K562 (cell line): ENCODE measurements around the gene POLD1. TPM values are rescaled to one million over a fixed set of nuclear protein-coding genes. Genes with fewer than 3 reads are reported as not detected.

ENCODE experiments used
- ATAC-seq: fragments of 200-7000 bp; cut with Tn5 transposase; 3 replicates; pipeline ENCODE4 v1.9.1; 2020; ENCODE audit warnings: moderate library complexity
- BruUV-seq: library from RNA; stranded (reverse); fragments of 400-500 nt; replicated peaks from 2 replicates; lab custom pipeline; 2021; lab: Mats Ljungman, UMichigan
- CTCF ChIA-PET: fragments of 300-600 bp; formaldehyde crosslinking; extraction: SDS; loops from one replicate; lab custom pipeline; 2021; ENCODE audit warnings: low intra/inter-chr PET ratio; lab: Yijun Ruan, JAX
- POLR2A ChIA-PET: fragments of 300-600, 350-650 bp; sonication (Branson Sonifier 250); formaldehyde crosslinking; extraction: SDS; loops from one replicate; lab custom pipeline; 2021; ENCODE audit warnings: antibody characterized with exemption, inconsistent platforms; lab: Yijun Ruan, JAX
- DNase-seq, 4 experiments: peaks; one replicate each; pipeline versions ENCODE4 v3.0.0 to v3.0.0-alpha.2; 2011 to 2018; ENCODE audit warnings: low spot score in 3 of 4, mixed read lengths in 3 of 4; ENCODE audit errors: extremely low read depth in 1 of 4
- FAIRE-seq: peaks from 2 replicates; lab custom pipeline; 2011; peaks lifted over from hg19 to GRCh38; lab: Jason Lieb, UNC
- H2AFZ ChIP-seq: 2 replicates; pipeline ENCODE4 v1.6.0; 2011; ENCODE audit warnings: low read depth, low read length, control low read depth, inconsistent platforms
- H3K27ac ChIP-seq: fragments of 200-600 bp; 3 replicates; pipeline ENCODE4 v1.8.0; 2011; ENCODE audit warnings: low read depth, mild to moderate bottlenecking, control low read depth, inconsistent platforms, low read length, moderate library complexity, mixed read lengths; ENCODE audit errors: extremely low read depth
- H3K27me3 ChIP-seq, 2 experiments: fragments of 300-600 bp in 1 of 2; 2 replicates in 1 of 2; 3 replicates in 1 of 2; pipeline versions ENCODE4 v1.6.0 to v1.8.0; 2011; ENCODE audit warnings: inconsistent platforms in 2 of 2, low read length in 2 of 2, mild to moderate bottlenecking in 1 of 2, mixed read lengths in 1 of 2, moderate library complexity in 1 of 2; ENCODE audit not compliant: control insufficient read depth in 2 of 2, insufficient read depth in 2 of 2
- H3K36me3 ChIP-seq: fragments of 300-600 bp; 3 replicates; pipeline ENCODE4 v1.8.0; 2011; ENCODE audit warnings: mild to moderate bottlenecking, low read length, inconsistent platforms; ENCODE audit not compliant: control insufficient read depth, insufficient read depth
- H3K4me1 ChIP-seq, 2 experiments: fragments of 200-600 bp in 1 of 2; replicated peaks in 1 of 2; 2 replicates in 1 of 2; 3 replicates in 1 of 2; pipeline versions ENCODE4 v1.5.1 to v1.8.0; 2011; ENCODE audit warnings: inconsistent platforms in 2 of 2, low read length in 2 of 2, mild to moderate bottlenecking in 1 of 2, mixed read lengths in 1 of 2, moderate library complexity in 1 of 2; ENCODE audit not compliant: control insufficient read depth in 2 of 2, insufficient read depth in 2 of 2
- H3K4me2 ChIP-seq: 2 replicates; pipeline ENCODE4 v1.6.1; 2011; ENCODE audit warnings: low read length, control low read depth, inconsistent platforms, mixed read lengths; ENCODE audit not compliant: insufficient read depth
- H3K4me3 ChIP-seq: fragments of 200-600 bp; sonication (generic), shearing (Covaris generic); 2 replicates; pipeline ENCODE4 v1.5.1; 2016; ENCODE audit warnings: control low read depth, inconsistent platforms
- H3K79me2 ChIP-seq: fragments of 200-600 bp; 3 replicates; pipeline ENCODE4 v1.8.0; 2011; ENCODE audit warnings: low read length, inconsistent platforms; ENCODE audit not compliant: control insufficient read depth, insufficient read depth
- H3K9ac ChIP-seq, 2 experiments: 2 replicates each; pipeline versions ENCODE4 v1.6.0 to v1.6.1; 2011; ENCODE audit warnings: low read depth in 2 of 2, low read length in 2 of 2, control low read depth in 1 of 2, inconsistent platforms in 1 of 2, mild to moderate bottlenecking in 1 of 2, mixed read lengths in 1 of 2; ENCODE audit not compliant: insufficient read depth in 1 of 2
- H3K9me1 ChIP-seq: one replicate; pipeline ENCODE4 v1.6.0; 2011; ENCODE audit warnings: inconsistent platforms, mild to moderate bottlenecking, low read length, moderate library complexity; ENCODE audit not compliant: control insufficient read depth, insufficient read depth
- H3K9me3 ChIP-seq: replicated peaks from 2 replicates; pipeline ENCODE4 v1.5.1; 2011; ENCODE audit warnings: low read depth, low read length, inconsistent platforms; ENCODE audit not compliant: control insufficient read depth, insufficient read depth
- H4K20me1 ChIP-seq: replicated peaks from 2 replicates; pipeline ENCODE4 v1.6.1; 2011; ENCODE audit warnings: low read length, inconsistent platforms, mixed read lengths; ENCODE audit not compliant: control insufficient read depth, insufficient read depth
- CBX8 ChIP-seq: fragments of 200-600 bp; sonication (generic); IDR thresholded peaks from 2 replicates; pipeline ENCODE4 v1.6.1; 2012; ENCODE audit warnings: borderline replicate concordance, mixed run types, low read depth, mild to moderate bottlenecking, moderate library complexity, mixed read lengths, low read length, control low read depth, inconsistent platforms; ENCODE audit not compliant: poor library complexity, severe bottlenecking; ENCODE audit errors: extremely low read depth
- HLTF ChIP-seq: fragments of 450-650 bp; IDR thresholded peaks from 2 replicates; pipeline ENCODE4 v1.6.1; 2016
- JUNB ChIP-seq: fragments of 450-650 bp; formaldehyde crosslinking; conservative IDR thresholded peaks from 2 replicates; pipeline ENCODE4 v1.4.0; 2020; ENCODE audit warnings: mild to moderate bottlenecking
- MAX ChIP-seq: sonication (generic); formaldehyde crosslinking; IDR thresholded peaks from 2 replicates; pipeline ENCODE4 v1.9.0; 2022; ENCODE audit warnings: mild to moderate bottlenecking, missing genetic modification reagents
- MECOM ChIP-seq: fragments of 250-450 bp; sonication (Bioruptor Pico); IDR thresholded peaks from 2 replicates; pipeline ENCODE4 v1.8.0; 2022; ENCODE audit warnings: inconsistent platforms
- MXI1 ChIP-seq: IDR thresholded peaks from 2 replicates; pipeline ENCODE4 v1.6.1; 2011; ENCODE audit warnings: low read depth, mild to moderate bottlenecking, improper control_type of control experiment, low read length
- NCOA1 ChIP-seq: fragments of 450-650 bp; IDR thresholded peaks from 2 replicates; pipeline ENCODE4 v1.6.1; 2016; ENCODE audit warnings: low read depth
- NFE2L1 ChIP-seq: fragments of 450-650 bp; IDR thresholded peaks from 2 replicates; pipeline ENCODE4 v1.6.1; 2016; ENCODE audit warnings: missing genetic modification characterization, low read depth, mild to moderate bottlenecking, missing compliant biosample characterization, moderate library complexity, borderline replicate concordance
- NFIX ChIP-seq: fragments of 250-450 bp; sonication (Bioruptor Pico); IDR thresholded peaks from 2 replicates; pipeline ENCODE4 v1.4.0; 2020; ENCODE audit warnings: low read depth, mild to moderate bottlenecking, moderate library complexity
- RBM17 ChIP-seq: fragments of 200-400 bp; formaldehyde crosslinking; IDR thresholded peaks from 2 replicates; pipeline ENCODE4 v1.6.1; 2017; ENCODE audit warnings: low read depth, mild to moderate bottlenecking, low read length, borderline replicate concordance
- SLC30A9 ChIP-seq: fragments of 250-450 bp; sonication (Bioruptor Pico); IDR thresholded peaks from 2 replicates; pipeline ENCODE4 v1.8.0; 2022; ENCODE audit warnings: mild to moderate bottlenecking, moderate library complexity
- SMARCA5 ChIP-seq: fragments of 450-650 bp; IDR thresholded peaks from 2 replicates; pipeline ENCODE4 v1.6.1; 2016
- STAT5B ChIP-seq: fragments of 250-450 bp; sonication (Bioruptor Pico); IDR thresholded peaks from 2 replicates; pipeline ENCODE4 v1.8.0; 2021; ENCODE audit warnings: mild to moderate bottlenecking, inconsistent platforms
- TBP ChIP-seq: optimal IDR thresholded peaks from 2 replicates; pipeline ENCODE3; 2011; ENCODE audit warnings: low read depth, low read length, improper control_type of control experiment
- ZNF551 ChIP-seq: fragments of 250-450 bp; sonication (Bioruptor Pico); IDR thresholded peaks from 2 replicates; pipeline ENCODE4 v1.5.0; 2021; ENCODE audit warnings: mild to moderate bottlenecking, moderate library complexity
- ZNF584 ChIP-seq: fragments of 200-800 bp; sonication (Bioruptor generic); IDR thresholded peaks from 2 replicates; pipeline ENCODE4 v1.6.1; 2016; ENCODE audit warnings: low read depth, mild to moderate bottlenecking, missing genetic modification characterization, missing compliant biosample characterization
- ZNF77 ChIP-seq: fragments of 250-450 bp; sonication (Bioruptor Pico); IDR thresholded peaks from 2 replicates; pipeline ENCODE4 v1.5.0; 2020
- WGBS: fragments of 100-300 bp; shearing (Covaris generic); methylation state at CpG from one replicate; pipeline ENCODE4 v1.1.6; 2016; ENCODE audit warnings: low coverage, mixed read lengths; ENCODE audit not compliant: insufficient coverage; ENCODE audit errors: missing lambda C conversion rate; 5-methylcytosine and 5-hydroxymethylcytosine counted together
- in situ Hi-C: fragments of 300-500 bp; cut with MboI; formaldehyde crosslinking; loops from 4 replicates; pipeline ENCODE4 v1.15.0; 2018; ENCODE audit warnings: inconsistent platforms, mixed read lengths
- intact Hi-C: fragments of 100-400 bp; cut with micrococcal nuclease; formaldehyde crosslinking; loops from 2 replicates; pipeline ENCODE4 v1.14.2; 2022
- polyA plus RNA-seq, 8 experiments: library from polyadenylated mRNA; depleted of rRNA in 4 of 8; stranded (reverse) in 5 of 8; unstranded in 3 of 8; fragments of >200 nt; fragmentation: Nextera tagmentation in 2 of 8; fragmentation: Illumina TruSeq in 1 of 8; extraction: Ambion mirVana in 2 of 8; extraction: Trizol in 1 of 8; gene quantifications; 2 replicates each; pipeline versions ENCODE4 v1.2.1 to v1.2.3, GENCODE V29; 2011 to 2014; ENCODE audit warnings: inconsistent platforms in 1 of 8, missing spikeins in 1 of 8
- total RNA-seq, 7 experiments: library from RNA; depleted of rRNA in 6 of 7; stranded (reverse); fragments of >200 nt in 6 of 7; fragmentation: Illumina TruSeq in 2 of 7; extraction: Trizol in 2 of 7; gene quantifications; 2 replicates each; pipeline versions ENCODE4 v1.2.1 to v1.2.3, GENCODE V29; 2011 to 2021; ENCODE audit warnings: low replicate concordance in 1 of 7
- TF ChIP-seq, protein P1 (sequence below): IDR thresholded peaks from 2 replicates; pipeline ENCODE4 v1.6.1; 2011; ENCODE audit warnings: borderline replicate concordance, low read depth, mild to moderate bottlenecking, moderate library complexity, low read length; ENCODE audit not compliant: insufficient read depth, poor library complexity, severe bottlenecking

POLD1 gene
- total and polyA plus RNA-seq, 9 of the 15 experiments (the other 6 are each of a cell fraction or from before 2014, with no cell fraction given), result 1.3 to 312 (median 47.8) TPM

DNA sequence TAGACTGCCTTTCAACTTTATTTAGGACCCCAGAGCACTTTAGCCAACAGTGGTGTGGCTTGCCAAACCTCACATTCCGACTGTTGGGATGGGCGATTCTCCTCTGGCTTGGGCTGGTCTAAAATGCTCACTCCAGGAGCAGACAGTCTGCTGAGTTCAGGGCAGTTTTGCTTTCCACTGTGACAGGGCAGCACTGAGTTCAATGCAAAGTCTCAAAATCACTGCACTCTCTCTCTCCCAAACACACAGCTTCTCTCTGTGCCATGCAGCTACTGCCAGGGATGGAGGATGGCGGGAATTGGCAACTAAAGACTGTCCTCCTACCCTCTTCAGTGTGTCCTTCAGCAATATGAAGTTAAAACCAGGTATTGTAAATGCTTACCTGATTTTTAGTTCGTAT, 31.9 kb upstream of the POLD1 start:
- Histone ChIP-seq H3K36me3 (no peaks in the 10 kb centered on the region), H3K4me2 (no peak overlapping the region), H3K9me1 (no peaks in the 10 kb centered on the region), H3K79me2 (no peaks in the 10 kb centered on the region), H3K9me3 (no peaks in the 10 kb centered on the region), H2AFZ (no peak overlapping the region), H3K27me3 (no peaks in the 10 kb centered on the region), H4K20me1 (no peaks in the 10 kb centered on the region), H3K4me1 (peaks cover 8 to 14% of the 10 kb centered on the region in 2 experiments; a peak in 3 of 5 replicates), H3K27ac (no peak overlapping the region), H3K4me3 (no peak overlapping the region), H3K9ac (peak overlapping the region in 1 of 2 experiments; percentile 29; a peak in 1 of 4 replicates)
- no peak for TF ChIP-seq HLTF
- TF ChIP-seq CBX8, result no peak
- TF ChIP-seq, protein P1, sequence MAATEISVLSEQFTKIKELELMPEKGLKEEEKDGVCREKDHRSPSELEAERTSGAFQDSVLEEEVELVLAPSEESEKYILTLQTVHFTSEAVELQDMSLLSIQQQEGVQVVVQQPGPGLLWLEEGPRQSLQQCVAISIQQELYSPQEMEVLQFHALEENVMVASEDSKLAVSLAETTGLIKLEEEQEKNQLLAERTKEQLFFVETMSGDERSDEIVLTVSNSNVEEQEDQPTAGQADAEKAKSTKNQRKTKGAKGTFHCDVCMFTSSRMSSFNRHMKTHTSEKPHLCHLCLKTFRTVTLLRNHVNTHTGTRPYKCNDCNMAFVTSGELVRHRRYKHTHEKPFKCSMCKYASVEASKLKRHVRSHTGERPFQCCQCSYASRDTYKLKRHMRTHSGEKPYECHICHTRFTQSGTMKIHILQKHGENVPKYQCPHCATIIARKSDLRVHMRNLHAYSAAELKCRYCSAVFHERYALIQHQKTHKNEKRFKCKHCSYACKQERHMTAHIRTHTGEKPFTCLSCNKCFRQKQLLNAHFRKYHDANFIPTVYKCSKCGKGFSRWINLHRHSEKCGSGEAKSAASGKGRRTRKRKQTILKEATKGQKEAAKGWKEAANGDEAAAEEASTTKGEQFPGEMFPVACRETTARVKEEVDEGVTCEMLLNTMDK, result no peak
- TF ChIP-seq MAX, result no peak
- TF ChIP-seq ZNF551 (CRISPR knock-in tag), result no peak
- TF ChIP-seq MECOM (CRISPR knock-in tag), result no peak
- TF ChIP-seq MXI1, result no peak
- TF ChIP-seq STAT5B (CRISPR knock-in tag), result no peak
- TF ChIP-seq RBM17, result no peak
- no peak for TF ChIP-seq NFE2L1
- TF ChIP-seq NFIX (CRISPR knock-in tag), result no peak
- TF ChIP-seq SLC30A9 (CRISPR knock-in tag), result no peak
- no peak for TF ChIP-seq ZNF77 (CRISPR knock-in tag)
- TF ChIP-seq ZNF584 (CRISPR knock-in tag), result no peak
- no peak for TF ChIP-seq SMARCA5
- no peak for TF ChIP-seq JUNB (CRISPR knock-in tag)
- TF ChIP-seq TBP, result no peak
- no peak for TF ChIP-seq NCOA1
- DNase-seq, result no peak
- no peak for ATAC-seq
- CTCF ChIA-PET, result no interaction called here
- BruUV-seq, result no TSS peak
- WGBS, result 44% methylated on average over 4 of the region's 4 CpGs
- intact Hi-C loops, result no loop called here
- POLR2A ChIA-PET, result interaction anchor here (1.0 to 1.5 kb wide), 2 partner anchors 8 to 9 kb away, joined by 3 to 6 read pairs; no protein-coding TSS in a partner anchor
- in situ Hi-C loops, result loop anchor here (10.0 kb wide), 1 partner anchor 433 kb away; no protein-coding TSS in a partner anchor
- FAIRE-seq, result no peak
